NCI-H748 (cell line): ENCODE measurements around the gene DCHS1.

ENCODE experiments used
- DNase-seq: peaks from one replicate; lab custom pipeline; 2025; ENCODE audit not compliant: unreplicated experiment; lab: John Stamatoyannopoulos, UW

Gene DCHS1

DNA sequence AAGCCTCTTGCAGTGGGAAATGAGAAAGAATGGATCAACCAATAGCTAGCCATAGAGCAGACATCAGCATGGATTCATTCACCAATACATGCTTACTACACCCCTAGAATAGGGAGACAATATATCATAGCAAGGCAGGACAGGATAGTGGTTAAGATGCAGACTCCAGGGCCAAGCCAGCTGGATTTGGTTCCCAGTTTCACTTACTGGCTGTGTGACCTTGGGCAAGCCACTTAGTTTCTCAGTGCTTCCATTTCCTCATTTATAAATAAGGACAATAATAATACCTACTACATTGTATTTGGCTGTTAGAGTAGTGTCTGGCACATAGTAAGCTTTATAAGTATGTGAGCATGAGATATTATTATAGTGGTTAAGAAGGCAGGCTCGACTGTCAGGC, 7.1 kb downstream of the DCHS1 start:
- DNase-seq, result no peak

DNA sequence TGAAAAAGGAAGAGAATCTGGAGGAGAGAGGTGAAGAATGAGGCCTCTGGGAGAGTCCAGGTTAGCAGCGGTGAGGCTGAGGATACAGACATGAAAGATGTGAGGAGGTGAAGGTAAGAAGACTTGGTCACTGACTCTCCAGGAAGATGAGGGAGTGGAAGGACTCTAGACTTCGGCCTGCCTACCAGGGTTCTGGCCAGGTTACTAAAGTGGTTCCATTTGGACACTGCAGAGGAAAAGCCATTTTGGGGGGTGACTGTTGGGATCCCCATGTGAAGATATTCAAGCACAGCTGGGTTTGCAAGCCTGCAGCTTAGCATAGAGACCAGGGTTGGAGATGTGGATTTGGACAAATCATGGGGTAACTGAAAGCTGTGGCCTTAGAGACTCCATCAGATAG, 7.8 kb downstream of the DCHS1 start:
- DNase-seq, result no peak

- no peak for DNase-seq
These were observed 8.5 kb downstream of the DCHS1 start for GRCh38 chr11:6646918-6647679.

DNA sequence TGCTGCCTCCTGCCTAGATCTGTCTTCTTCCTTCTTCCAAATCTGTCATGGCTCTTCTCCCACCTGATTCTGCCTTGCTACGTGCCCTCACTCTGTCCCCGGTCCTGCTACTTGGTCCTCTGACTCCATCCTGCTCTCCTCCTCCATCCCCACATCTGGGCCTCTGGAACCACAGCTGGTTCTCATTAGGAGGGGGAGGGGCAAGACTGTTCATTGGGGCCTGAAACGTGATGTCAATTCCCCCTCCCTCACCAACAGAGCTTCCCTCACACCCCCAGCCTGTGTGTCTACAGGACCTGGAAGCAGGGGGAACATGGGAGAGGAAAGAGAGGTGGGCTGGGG, 9.1 kb downstream of the DCHS1 start:
- DNase-seq, result no peak

DNA sequence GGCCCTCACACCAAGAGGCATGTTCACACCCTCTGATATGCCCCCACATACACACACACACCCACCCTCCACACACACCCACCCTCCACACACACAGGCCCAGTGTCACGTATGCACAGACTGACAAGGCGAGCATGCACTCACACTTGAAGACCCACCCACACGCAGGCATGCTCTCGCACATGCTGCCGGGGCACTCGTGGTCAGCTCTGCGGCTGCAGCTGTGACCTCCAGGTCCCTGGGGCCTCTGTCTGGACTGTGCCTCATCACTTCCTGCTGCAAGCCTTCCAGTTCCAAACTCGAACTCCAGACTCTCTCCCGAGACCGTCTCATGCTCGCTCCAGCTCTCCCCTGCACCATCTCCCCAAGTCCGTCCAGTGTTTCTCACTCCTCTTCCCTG, 9.5 kb downstream of the DCHS1 start:
- DNase-seq, result no peak

DNA sequence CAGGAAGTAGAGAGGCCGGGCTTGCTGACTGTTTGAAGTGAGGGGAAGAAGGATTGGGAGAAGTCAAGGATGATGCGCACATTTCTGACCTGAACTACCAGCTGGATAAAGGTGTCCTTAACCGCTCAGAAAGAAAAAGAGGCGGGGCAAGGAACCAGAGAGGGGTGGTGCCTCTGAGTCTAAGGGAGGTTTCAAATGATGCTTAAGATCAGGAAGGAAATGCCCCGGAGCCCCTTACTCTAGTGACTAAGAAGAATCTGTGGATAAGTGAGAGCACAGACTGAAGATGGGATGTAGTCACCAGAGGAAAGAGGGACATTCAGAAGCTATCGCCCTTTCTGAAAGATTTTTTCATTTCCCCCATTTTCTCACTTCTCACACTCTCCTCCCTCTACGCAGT, 12.7 kb downstream of the DCHS1 start:
- DNase-seq, result no peak

GRCh38 chr11:6640985-6641701, 14.5 kb downstream of the DCHS1 start:
- DNase-seq, result no peak

DNA sequence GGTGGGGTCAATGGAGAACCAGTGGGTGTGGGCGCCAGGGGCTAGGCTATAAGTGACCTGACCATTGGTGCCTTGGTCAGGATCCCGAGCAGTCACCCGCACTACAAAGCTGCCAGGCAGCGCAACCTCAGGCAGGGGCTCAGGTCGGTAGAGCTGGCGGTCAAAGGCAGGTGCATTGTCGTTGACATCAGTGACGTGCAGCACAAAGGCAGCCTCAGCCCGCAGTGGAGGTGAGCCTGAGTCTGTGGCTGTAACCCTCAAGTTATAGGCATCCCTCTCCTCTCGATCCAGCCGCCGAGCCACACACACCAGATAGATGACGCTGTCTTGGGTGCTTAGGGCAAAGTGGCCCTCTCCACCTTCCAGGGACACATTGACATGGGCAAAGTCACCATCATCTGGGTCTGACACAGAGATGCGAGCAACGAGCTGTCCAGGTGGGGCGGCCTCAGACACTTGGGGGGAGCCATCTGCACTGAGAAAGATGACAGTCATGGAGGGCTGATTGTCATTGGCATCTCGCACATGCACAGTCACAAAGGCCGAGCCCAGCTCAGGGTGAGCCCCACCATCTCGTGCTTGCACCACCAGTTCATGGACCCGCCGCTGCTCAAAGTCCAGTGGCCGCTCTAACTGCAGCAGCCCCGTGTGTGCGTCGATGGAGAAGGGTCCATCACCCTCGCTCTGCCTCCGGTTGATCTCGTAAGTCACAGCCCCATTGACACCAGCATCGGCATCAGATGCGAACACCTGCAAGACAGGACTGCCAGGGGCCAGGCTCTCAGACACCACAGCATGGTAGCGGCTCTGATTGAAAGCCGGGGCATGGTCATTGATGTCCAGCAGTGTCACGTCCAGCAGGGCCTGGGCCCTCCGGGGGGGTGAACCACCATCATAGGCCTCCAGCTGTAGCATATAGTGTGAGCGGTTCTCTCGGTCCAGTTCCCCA, 15.3 kb downstream of the DCHS1 start:
- no peak for DNase-seq

- no peak for DNase-seq
These were observed 17.2 kb downstream of the DCHS1 start for GRCh38 chr11:6638429-6638828.

DNA sequence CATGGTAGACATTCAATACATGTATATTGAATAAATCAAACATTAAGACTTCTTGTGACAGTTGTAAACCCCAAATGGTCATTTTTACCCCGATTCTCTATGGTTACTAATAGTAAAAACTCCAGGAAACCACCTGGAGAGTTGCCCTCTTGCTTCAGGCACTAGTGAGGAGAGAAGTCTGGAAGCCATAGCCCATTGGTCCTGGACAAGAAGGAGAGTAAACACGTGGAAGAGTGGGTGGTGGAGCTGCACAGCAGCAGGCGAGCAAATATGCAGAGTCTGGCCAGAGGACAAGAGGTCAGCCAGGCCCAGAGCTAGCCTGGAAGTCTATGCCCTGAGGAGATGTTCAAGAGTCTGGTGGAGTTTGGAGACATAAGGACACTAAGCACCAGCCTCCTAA, 17.7 kb downstream of the DCHS1 start:
- DNase-seq, result no peak

- DNase-seq, result no peak
These were observed 19.1 kb downstream of the DCHS1 start for GRCh38 chr11:6636480-6636879.

DNA sequence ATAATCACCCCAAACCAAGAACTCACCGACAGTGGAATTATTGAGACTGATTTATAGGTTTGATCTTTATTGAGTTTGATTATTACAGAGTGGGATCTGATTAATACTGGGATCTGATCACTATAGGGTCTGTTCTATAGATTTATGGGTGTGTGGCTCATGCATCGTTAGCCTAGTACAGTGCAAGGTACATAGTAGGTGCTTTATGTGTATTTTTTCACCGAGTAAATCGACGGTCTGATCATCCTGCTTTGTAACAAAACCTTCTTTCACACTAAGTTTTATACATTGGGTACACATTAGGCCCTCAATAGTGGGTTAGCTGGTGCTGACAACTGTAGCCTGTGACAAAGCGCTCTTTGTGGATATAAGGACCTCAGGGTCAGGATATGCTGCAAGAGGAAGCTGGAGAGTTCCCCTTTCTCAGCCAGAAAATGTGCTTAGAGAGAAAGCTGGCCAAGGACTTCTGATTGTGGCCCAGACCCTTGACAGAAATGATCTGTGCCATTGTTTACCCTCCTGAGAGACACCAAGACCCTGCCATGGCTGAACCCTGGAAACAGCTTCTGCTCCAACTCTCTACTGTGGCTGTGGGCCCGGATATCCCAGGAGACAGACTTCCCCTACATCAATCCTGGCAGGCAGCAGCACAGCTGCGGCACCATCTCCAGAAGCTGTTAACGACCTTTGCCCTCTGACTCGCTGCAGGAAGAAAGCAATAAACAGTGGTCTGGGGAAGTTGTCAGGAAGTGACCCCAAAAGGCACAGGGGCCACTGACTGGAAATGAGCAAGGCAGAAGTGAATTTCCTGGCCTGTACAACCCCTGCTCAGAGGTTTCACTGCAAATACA, 20.3 kb downstream of the DCHS1 start:
- DNase-seq, result no peak

- no peak for DNase-seq
These were observed 21.1 kb downstream of the DCHS1 start for GRCh38 chr11:6634534-6634933.

DNA sequence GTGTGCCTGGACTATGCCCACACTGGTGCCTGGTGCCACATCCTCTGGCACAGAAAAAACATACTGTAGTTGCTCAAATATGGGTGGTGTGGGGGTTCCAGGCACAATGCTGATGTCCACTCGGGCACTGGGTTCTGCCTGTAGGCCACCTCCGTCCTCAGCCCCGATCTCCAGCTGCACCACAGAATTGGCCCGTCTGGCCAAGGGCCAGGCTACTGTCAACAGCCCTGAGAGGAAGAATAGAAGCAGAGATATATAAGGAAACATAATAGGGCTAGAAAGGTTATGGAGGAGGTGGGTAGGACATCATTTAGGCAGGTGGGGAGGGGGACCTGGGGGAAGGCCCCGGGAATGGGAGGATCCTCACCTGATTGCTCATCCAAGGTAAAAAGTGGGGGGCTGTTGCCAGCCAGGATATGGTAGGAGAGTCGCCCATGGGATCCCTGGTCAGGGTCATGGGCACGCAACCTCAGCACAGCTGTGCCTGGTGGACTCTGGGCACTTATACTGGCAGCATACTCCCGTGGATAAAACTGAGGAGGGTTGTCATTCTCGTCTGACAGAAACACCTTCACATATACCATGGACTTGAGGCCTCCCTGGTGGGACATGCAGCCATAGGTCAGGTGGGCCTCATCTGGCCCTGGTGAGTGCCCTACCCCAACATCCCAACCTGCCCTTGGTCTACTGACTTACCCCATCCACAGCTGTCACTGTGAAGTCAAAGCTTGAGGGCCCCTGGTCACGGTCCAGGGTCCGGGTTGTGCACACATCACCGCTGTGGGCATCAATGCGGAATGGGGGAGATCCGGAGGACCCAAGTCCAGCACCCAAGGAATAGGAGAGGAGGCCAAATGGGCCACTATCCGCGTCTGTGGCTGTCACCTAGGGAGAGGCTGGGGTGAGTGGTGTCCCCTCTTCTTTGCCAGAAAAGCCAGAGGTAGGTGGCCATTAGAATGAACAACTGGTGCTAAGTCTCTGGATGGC, 21.9 kb downstream of the DCHS1 start:
- DNase-seq, result no peak

DNA sequence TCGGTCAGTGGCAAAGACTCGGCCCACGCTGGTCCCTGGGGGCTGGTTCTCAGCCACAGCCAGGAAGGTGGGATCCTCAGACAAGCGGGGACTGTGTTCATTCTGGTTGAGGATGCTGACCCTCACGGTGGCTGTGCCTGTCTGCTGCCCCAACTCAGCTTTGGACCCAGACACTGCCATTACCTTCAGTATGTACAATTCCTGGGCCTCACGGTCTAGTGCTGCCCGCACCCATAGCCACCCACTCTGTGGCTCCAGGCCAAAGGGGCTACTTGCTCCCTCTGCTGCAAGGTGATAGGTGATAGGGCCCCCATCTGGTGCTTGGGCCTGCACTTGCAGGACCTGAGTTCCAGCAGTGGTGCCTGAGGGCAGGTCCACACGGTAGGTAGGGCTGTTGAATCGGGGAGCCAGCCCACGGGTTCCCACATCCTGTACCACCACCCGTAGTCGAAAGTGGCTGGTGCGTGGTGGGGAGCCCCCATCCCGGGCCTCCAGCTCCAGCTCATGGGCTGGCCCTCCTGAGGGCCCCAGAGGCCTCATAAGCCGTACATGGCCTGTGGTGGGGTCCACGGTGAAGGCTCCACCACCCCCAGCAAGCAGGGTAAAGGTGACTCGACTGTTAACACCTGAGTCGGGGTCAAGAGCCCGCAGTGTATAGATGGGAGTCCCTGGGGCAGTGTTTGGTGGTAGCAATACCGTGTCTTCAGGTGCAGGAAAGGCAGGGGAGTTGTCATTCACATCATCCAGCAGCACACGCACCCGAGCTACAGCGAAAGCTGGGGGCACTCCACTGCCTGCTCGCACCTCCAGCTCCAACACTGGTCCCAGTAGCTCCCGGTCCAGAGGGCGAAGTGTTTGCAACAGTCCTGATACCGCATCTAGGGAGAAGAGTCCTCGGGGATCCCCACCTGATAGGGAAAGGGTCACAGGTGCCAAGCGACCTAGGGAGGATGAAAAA, 23.2 kb downstream of the DCHS1 start:
- DNase-seq, result no peak

GRCh38 chr11:6631361-6631890, 24.2 kb downstream of the DCHS1 start:
- no peak for DNase-seq

- peak; percentile 54 for DNase-seq
These were observed 24.8 kb downstream of the DCHS1 start for GRCh38 chr11:6630632-6631291.
